RKO (cell line): ENCODE results near the gene POPDC2.
"Not testable (repeated sequence)": the region's sequence is repeated elsewhere in the genome, so short reads cannot be mapped to it uniquely, and the experiment has no call there.

ENCODE experiments used
- DNase-seq: peaks from one replicate; pipeline ENCODE4 v3.0.0-alpha.2; 2016; ENCODE audit warnings: low spot score

The POPDC2 gene

DNA sequence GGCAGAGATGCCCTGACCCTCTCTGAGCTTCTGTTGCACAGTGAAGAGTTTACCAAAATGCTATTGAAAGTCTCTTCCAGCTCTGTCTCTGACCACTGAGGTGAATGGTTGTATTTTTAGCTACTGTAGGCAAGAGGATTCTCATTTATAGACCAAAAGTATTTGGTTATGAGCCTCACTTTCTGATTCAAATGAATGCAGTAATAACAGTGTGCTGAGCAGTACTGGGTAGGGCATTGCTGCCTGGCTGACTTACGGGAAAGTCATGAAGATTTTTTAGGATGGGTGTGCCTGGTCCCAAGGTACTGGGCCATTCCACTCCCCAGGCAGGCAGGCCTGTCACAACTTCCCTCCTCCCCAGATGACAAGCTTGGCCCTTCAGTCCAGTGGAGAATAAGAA is 47.2 kb downstream of the POPDC2 start:
- no peak for DNase-seq

- DNase-seq = no peak
These were observed 48.7 kb downstream of the POPDC2 start for GRCh38 chr3:119611664-119612063.

DNA sequence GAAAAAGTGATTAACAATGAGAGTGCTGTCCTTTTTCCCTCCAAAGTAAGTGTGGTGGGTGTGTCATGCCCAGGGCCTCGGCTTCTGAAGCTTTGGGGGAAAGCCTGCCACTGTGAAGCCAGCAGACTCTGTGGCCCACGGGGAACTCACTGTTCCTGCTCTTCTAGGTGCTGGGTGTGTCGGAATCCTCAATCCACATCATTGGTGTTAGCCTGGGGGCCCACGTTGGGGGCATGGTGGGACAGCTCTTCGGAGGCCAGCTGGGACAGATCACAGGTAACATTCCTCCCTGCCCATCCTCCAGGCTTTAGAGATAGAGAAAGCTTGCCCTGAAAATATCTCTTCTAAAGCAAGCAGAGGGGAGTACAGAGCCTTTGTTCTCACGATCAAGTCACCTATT is 51.1 kb downstream of the POPDC2 start:
- DNase-seq = no peak

DNA sequence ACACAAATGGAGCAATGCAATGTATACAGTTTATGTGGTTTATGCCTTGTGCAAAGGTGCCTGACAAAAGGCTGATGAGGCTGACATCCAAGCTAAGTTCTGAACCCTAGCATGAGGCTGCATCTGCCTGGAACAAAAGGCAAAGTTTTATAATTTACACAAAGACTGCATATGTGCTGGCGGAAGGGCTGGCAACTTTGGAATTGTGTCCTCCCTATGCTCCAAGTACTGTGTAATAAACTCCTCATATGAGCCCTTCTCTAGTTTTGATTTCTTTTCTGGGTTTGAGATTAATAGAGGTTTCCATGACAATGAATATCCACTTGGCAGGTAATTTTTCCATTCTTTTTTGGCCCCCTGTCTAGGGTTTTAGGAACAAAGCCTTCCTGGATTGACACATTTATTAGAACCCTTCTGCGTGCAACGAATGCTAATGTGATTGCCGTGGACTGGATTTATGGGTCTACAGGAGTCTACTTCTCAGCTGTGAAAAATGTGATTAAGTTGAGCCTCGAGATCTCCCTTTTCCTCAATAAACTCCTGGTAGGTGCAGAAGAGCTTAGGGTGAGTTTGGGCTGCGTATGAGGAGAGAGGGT is 51.9 kb downstream of the POPDC2 start:
- no peak for DNase-seq

DNA sequence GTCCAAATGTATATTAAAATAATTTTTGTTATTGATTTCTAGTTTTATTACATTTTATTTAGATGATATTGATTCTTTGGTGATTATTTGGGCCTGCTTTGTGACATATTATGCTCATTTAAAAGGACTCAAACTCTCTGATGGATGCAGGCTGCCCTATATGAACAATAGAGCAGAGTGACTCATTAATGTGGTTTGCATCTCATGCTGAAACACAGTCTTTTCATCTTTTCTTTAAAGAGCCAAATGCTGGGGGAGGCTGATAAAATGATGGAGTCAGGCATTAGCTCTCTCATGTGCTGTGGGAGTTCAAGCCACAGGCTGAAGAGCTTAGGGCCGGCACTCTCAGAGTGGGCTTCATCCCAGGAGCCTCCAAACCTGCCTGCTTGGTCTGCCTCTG is 55.5 kb downstream of the POPDC2 start:
- DNase-seq = peak; percentile 24

DNA sequence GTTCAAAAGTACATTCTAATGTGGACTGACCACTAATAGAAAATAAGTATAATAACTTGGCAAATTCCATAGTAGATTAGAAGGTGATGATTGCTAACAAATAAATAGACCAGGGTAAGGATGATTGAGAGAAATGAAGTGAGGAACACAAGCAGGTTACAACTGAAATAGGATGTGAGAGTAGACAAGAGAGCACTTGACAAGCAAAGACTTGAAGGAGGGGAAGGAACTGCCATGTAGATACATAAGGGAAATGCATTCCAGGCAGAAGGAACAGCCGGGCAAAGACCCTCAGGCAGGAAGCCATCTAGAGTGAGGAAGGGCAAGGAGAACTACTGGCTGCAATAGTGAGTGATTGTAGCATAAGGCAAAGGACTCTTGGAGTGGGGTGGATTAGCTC is 57.7 kb downstream of the POPDC2 start:
- no peak for DNase-seq

DNA sequence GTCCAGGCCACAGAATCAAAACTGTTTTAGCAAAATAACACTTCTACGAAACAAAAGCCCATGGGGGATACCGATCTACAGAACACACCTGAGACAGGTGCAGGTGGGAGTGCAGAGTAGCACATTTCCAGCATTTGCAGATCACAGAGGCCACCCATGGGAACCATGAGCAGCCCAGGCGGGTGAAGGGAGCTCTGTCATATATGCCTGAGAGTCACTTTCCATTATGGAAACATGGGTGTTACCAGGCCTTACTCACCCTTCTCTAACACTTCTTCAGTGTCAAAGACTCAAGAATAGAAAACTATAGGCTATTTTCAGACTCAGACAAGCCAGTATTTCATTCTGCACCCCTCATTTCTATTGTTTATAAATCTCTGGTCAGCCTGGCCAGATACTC is 59.2 kb downstream of the POPDC2 start:
- DNase-seq = no peak

DNA sequence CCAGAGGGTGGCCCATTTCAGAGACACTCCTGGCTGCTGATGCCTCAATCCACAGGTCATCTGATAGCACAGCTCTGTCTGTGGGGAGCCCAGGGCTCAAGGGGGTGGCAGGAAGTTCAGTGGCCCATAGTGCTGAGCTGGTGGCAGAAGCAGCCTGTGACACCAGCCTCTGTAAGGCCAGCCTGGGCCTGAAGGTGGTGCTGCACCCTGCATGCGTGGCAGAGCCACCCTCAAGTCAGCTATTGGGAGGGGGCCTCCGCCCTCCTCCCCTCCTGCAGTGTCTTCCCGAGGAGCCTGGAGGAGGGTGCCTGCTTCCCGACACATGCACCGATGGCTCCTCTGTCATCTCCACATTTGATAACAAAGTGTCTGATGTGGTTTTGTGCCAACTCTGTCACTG is 59.7 kb downstream of the POPDC2 start:
- DNase-seq = no peak

- no peak for DNase-seq
These were observed 60.7 kb downstream of the POPDC2 start for GRCh38 chr3:119599558-119600174.

- no peak for DNase-seq
These were observed 61.8 kb downstream of the POPDC2 start for GRCh38 chr3:119598410-119599098.

DNA sequence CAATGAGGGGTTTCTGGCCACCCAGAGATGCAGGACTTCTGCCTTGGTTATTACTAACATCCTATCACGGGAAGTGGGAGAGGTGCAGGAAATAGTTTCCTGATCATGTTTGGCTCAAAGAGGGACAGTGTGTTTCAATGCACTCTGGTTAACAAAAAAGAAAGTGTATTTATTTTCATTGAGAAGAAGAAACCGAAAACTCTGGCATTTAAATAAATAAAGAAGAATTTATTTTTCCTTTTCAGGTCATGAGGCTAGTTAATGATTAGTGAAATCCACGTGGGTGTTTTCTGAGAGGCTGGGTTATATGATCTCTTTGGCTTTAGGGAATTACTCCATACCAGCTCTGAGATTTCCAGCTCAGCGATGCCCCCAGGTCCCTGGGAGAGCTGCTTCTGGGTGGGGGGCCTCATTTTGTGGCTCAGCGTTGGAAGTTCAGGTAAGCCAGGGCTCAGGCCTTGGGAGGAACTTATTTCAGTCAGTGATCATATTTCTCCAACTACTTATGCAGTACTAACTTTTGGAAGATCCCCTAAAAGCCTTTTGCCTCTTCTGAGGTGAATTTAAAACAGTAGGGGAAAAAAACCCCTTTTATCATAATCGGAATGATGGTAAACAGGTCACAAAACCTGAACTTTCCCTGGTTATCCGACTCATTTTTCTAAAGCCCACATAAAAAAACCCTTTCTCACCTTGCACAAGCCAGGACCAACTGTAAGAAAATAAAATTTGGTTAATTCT is 62.7 kb downstream of the POPDC2 start, which contains the start of gene PLA1A:
Gene PLA1A, plus strand, starts transcription at position 338 of the 741 bp plus-strand sequence. Its CDS starts 29 bp downstream, at position 367.
- no peak for DNase-seq

GRCh38 chr3:119596398-119596797 is 64.0 kb downstream of the POPDC2 start:
- no peak for DNase-seq

DNA sequence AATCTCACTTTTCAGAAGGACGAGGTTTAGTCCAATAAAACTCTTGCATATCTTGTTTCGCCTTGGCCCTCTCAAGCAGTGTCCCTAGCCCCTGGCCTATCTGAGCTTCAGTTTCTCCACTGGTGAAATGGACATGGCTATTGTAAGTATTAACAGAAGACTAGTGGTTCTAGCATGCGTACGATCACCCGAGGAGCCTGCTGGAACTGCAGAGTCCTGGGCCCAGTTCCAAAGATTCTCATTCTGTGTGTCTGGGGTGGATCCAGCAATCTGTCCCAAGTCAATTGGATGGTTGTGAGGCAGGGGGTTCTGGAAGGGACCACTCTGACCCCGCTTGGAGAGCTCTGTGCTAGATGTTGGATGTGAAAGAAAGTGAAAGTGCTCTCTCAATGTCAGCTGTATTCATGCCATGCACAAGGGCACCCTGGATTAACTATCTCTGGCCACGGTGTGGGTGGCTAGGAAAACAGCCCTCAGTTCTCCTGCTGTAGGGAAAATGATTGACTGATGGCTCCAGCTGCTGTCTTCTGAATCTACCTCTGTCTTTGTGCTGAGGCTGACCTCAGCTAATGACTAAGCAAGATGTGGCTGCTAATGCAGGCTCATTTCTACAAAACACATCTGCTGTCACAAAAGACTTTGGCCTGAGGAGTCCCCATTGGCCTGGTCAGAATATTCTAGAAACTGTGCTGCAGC is 64.6 kb downstream of the POPDC2 start:
- DNase-seq = peak; percentile 25

GRCh38 chr3:119594929-119595328 is 65.5 kb downstream of the POPDC2 start:
- not testable (repeated sequence) for DNase-seq

DNA sequence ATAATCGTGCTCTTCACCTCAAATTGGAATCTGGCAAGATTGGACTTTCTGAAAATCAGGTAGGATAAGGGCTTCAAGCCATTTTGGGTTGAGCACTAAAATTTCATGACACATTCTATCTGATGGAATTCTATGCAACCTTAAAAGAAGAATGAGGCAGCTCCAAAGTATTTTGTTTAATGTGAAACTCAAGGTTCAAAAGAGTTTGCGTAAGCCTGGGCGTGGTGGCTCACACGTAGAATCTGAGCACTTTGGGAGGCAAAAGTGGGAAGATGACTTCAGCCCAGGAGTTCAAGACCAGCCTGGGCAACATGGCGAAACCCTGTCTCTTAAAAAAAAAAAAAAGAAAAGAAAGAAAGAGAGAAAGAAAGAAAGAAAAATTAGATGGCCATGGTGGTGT is 66.3 kb downstream of the POPDC2 start:
- no peak for DNase-seq

DNA sequence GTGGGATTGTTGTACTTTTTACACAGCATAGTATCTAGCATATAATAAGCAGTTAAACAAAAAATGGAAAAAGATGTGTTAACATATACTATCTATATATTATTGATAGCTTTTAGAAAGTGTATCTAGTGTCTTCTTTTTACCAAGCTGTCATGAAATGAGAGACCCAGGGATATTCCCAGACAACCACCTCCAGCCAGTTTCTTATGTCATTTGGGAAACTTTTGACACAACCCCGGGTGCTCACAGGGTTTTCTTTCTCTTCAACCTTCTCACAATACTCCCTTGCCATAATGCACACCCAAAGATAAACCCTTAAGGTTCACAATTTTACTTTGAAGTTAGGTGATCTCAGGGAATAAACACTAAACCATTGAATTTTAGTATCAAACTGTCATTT is 67.5 kb downstream of the POPDC2 start:
- no peak for DNase-seq
